GM12878 (cell line): ENCODE measurements around the gene GPRC5D. TPM values are rescaled to one million over a fixed set of nuclear protein-coding genes. Genes with fewer than 3 reads are reported as not detected.

ENCODE experiments used
- ATAC-seq: fragments of 200-7000 bp; cut with Tn5 transposase; 3 replicates; pipeline ENCODE4 v1.9.1; 2020; ENCODE audit warnings: mild to moderate bottlenecking, moderate library complexity
- BruUV-seq: library from RNA; stranded (reverse); fragments of 400-500 nt; replicated peaks from 2 replicates; lab custom pipeline; 2021; lab: Mats Ljungman, UMichigan
- CTCF ChIA-PET: fragments of 300-600 bp; sonication (Branson Sonifier 250); formaldehyde crosslinking; extraction: SDS; loops from one replicate; lab custom pipeline; 2021; ENCODE audit warnings: inconsistent platforms; lab: Yijun Ruan, JAX
- POLR2A ChIA-PET: fragments of 350-600 bp; formaldehyde crosslinking; extraction: SDS; loops from one replicate; lab custom pipeline; 2021; ENCODE audit warnings: inconsistent platforms; lab: Charles Lee
- RAD21 ChIA-PET: fragments of 300-600 bp; sonication (Branson Sonifier 250); formaldehyde crosslinking; loops from one replicate; lab custom pipeline; 2023; ENCODE audit warnings: antibody characterized with exemption; ENCODE audit not compliant: unreplicated experiment; lab: Charles Lee
- SMC1A ChIA-PET: fragments of 300-600 bp; sonication (Branson Sonifier 250); formaldehyde crosslinking; loops from one replicate; lab custom pipeline; 2023; ENCODE audit not compliant: unreplicated experiment, uncharacterized antibody; lab: Charles Lee
- DNase-seq: peaks from one replicate; pipeline ENCODE4 v3.0.0-alpha.2; 2011; ENCODE audit warnings: low read depth, low spot score
- FAIRE-seq: peaks from 3 replicates; lab custom pipeline; 2011; peaks lifted over from hg19 to GRCh38; lab: Jason Lieb, UNC
- H2AFZ ChIP-seq: 2 replicates; pipeline ENCODE4 v1.6.0; 2011; ENCODE audit warnings: low read depth, low read length, control low read depth; ENCODE audit not compliant: control insufficient read depth
- H3K27ac ChIP-seq: 2 replicates; pipeline ENCODE4 v1.5.1; 2011; ENCODE audit warnings: control low read depth; ENCODE audit not compliant: control insufficient read depth, insufficient read depth
- H3K27me3 ChIP-seq, 2 experiments: replicated peaks in 1 of 2; 2 replicates each; pipeline versions ENCODE4 v1.6.0 to v1.6.1; 2011; ENCODE audit warnings: low read length in 1 of 2; ENCODE audit not compliant: control insufficient read depth in 2 of 2, insufficient read depth in 2 of 2
- H3K36me3 ChIP-seq, 2 experiments: 2 replicates each; pipeline ENCODE4 v1.5.1; 2011; ENCODE audit warnings: low read length in 1 of 2; ENCODE audit not compliant: control insufficient read depth in 2 of 2, insufficient read depth in 2 of 2
- H3K4me1 ChIP-seq: 2 replicates; pipeline ENCODE4 v1.6.1; 2011; ENCODE audit warnings: mild to moderate bottlenecking, low read length, moderate library complexity, mixed read lengths; ENCODE audit not compliant: control insufficient read depth, insufficient read depth
- H3K4me2 ChIP-seq: 2 replicates; pipeline ENCODE4 v1.6.0; 2011; ENCODE audit warnings: control low read depth; ENCODE audit not compliant: control insufficient read depth, insufficient read depth
- H3K4me3 ChIP-seq: fragments of 200-600 bp; sonication (generic); 2 replicates; pipeline ENCODE4 v1.5.1; 2016
- H3K79me2 ChIP-seq: 2 replicates; pipeline ENCODE4 v1.6.0; 2011; ENCODE audit warnings: low read length; ENCODE audit not compliant: control insufficient read depth, insufficient read depth
- H3K9ac ChIP-seq: 2 replicates; pipeline ENCODE4 v1.8.0; 2011; ENCODE audit warnings: low read length, control low read depth, mixed read lengths; ENCODE audit not compliant: control insufficient read depth, insufficient read depth
- H3K9me3 ChIP-seq: replicated peaks from 3 replicates; pipeline ENCODE4 v1.5.1; 2011; ENCODE audit warnings: mild to moderate bottlenecking, low read length; ENCODE audit not compliant: control insufficient read depth, insufficient read depth
- H4K20me1 ChIP-seq: 2 replicates; pipeline ENCODE4 v1.6.0; 2011; ENCODE audit not compliant: control insufficient read depth, insufficient read depth
- EZH2 ChIP-seq: IDR thresholded peaks from 2 replicates; pipeline ENCODE4 v1.6.1; 2012; ENCODE audit warnings: low read depth, mild to moderate bottlenecking, control low read depth, inconsistent platforms, low read length, borderline replicate concordance; ENCODE audit not compliant: control insufficient read depth
- GABPA ChIP-seq: IDR thresholded peaks from 2 replicates; pipeline ENCODE4 v1.6.1; 2014; ENCODE audit warnings: antibody characterized with exemption, low read depth, mild to moderate bottlenecking, inconsistent platforms
- MTA2 ChIP-seq: fragments of 450-650 bp; IDR thresholded peaks from 2 replicates; pipeline ENCODE4 v1.6.1; 2016; ENCODE audit warnings: low read depth, mild to moderate bottlenecking, moderate library complexity
- NR2C2 ChIP-seq: IDR thresholded peaks from 2 replicates; pipeline ENCODE4 v1.6.1; 2011; ENCODE audit warnings: borderline replicate concordance, low read depth; ENCODE audit not compliant: control insufficient read depth, insufficient read length
- NRF1 ChIP-seq: conservative IDR thresholded peaks from 2 replicates; pipeline ENCODE4 v1.6.1; 2011; ENCODE audit warnings: mild to moderate bottlenecking, low read depth, low read length, improper control_type of control experiment
- RBBP5 ChIP-seq: fragments of 200-600 bp; sonication (generic); conservative IDR thresholded peaks from 2 replicates; pipeline ENCODE4 v1.6.1; 2016
- RCOR1 ChIP-seq: conservative IDR thresholded peaks from 2 replicates; pipeline ENCODE4 v1.6.1; 2012; ENCODE audit warnings: low read depth, low read length, improper control_type of control experiment
- ZNF622 ChIP-seq: fragments of 450-650 bp; IDR thresholded peaks from 2 replicates; pipeline ENCODE4 v1.6.1; 2017; ENCODE audit warnings: mild to moderate bottlenecking, inconsistent platforms
- WGBS: methylation state at CpG from one replicate; pipeline ENCODE4 v1.1.6; 2016; ENCODE audit warnings: low lambda C conversion rate; ENCODE audit not compliant: insufficient replicate concordance, insufficient coverage; ENCODE audit errors: missing lambda C conversion rate; 5-methylcytosine and 5-hydroxymethylcytosine counted together
- in situ Hi-C: fragments of 300-500 bp; cut with MboI; formaldehyde crosslinking; loops from 9 replicates; pipeline ENCODE4 v1.14.3; 2018; ENCODE audit warnings: mixed read lengths
- intact Hi-C: fragments of 100-400 bp; cut with micrococcal nuclease; formaldehyde crosslinking; loops from one replicate; pipeline ENCODE4 v1.14.2; 2022; ENCODE audit not compliant: unreplicated experiment
- polyA plus RNA-seq, 11 experiments: library from polyadenylated mRNA; depleted of rRNA in 4 of 11; unstranded in 6 of 11; stranded (reverse) in 5 of 11; fragments of >200 nt; fragmentation: Nextera tagmentation in 4 of 11; fragmentation: Illumina TruSeq in 1 of 11; extraction: Ambion mirVana in 4 of 11; extraction: Trizol in 1 of 11; gene quantifications; 1 replicate in 1 of 11; 2 replicates in 10 of 11; pipeline versions ENCODE4 v1.2.1 to v1.2.3, GENCODE V29; 2011 to 2016; ENCODE audit warnings: inconsistent platforms in 2 of 11, missing spikeins in 2 of 11, low read depth in 1 of 11
- total RNA-seq, 4 experiments: library from RNA; depleted of rRNA in 3 of 4; stranded (reverse); fragments of >200 nt in 3 of 4; fragmentation: Illumina TruSeq in 1 of 4; extraction: Trizol in 1 of 4; gene quantifications; 2 replicates each; pipeline versions ENCODE4 v1.2.1 to v1.2.3, GENCODE V29; 2013 to 2021
- TF ChIP-seq, protein P1 (sequence below): IDR thresholded peaks from 2 replicates; pipeline ENCODE4 v1.6.1; 2011; ENCODE audit warnings: low read depth, mild to moderate bottlenecking, low read length, moderate library complexity, borderline replicate concordance; ENCODE audit errors: extremely low read depth
- TF ChIP-seq, protein P2 (sequence below): IDR thresholded peaks from 2 replicates; pipeline ENCODE4 v1.6.1; 2012; ENCODE audit warnings: improper control_type of control experiment, low read depth, low read length; ENCODE audit not compliant: insufficient replicate concordance
- TF ChIP-seq, protein P3 (sequence below): fragments of 450-650 bp; IDR thresholded peaks from 2 replicates; pipeline ENCODE4 v1.6.1; 2017; ENCODE audit warnings: mild to moderate bottlenecking, moderate library complexity
- TF ChIP-seq, protein P4 (sequence below): fragments of 450-650 bp; IDR thresholded peaks from 2 replicates; pipeline ENCODE4 v1.6.1; 2017; ENCODE audit warnings: antibody characterized with exemption, mild to moderate bottlenecking, moderate library complexity

The GPRC5D gene
- total and polyA plus RNA-seq, 10 of the 15 experiments (the other 5 are each of a cell fraction or from before 2014, with no cell fraction given): 0.18 to 0.90 (median 0.37) TPM; not detected in 3

DNA sequence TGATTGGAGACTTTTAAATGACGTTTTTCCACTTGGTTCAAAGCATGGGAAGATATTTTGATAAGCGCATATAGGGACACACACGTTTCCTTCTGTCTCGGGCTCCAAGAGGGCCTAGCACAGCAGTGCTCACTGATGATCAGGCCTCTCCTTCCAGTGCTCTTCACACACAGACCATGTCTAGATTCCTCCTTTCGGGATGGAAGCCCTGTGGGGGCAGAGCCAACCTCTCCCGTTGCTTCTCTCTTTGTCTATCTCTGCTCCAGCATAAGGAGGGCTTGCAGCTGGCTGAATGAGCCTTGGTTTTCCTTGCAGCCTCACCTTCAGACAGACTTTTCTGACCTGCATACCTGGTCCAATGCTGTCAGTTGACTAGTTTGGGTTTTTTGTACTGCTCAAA, 22.3 kb downstream of the GPRC5D start:
- FAIRE-seq: no peak
- SMC1A ChIA-PET: no interaction called here

More for the DNA sequence above, 22.3 kb downstream of the GPRC5D start:
- Histone ChIP-seq H2AFZ (no peak overlapping the region), H3K9ac (no peak overlapping the region), H3K27me3 (peaks cover 0 to 1% of the 10 kb centered on the region in 2 experiments; a peak in 2 of 4 replicates), H4K20me1 (no peaks in the 10 kb centered on the region), H3K9me3 (no peaks in the 10 kb centered on the region), H3K79me2 (no peaks in the 10 kb centered on the region), H3K4me3 (no peak overlapping the region), H3K4me2 (no peak overlapping the region), H3K27ac (no peak overlapping the region), H3K36me3 (no peaks in the 10 kb centered on the region), H3K4me1 (no peaks in the 10 kb centered on the region)
- ChIA-PET CTCF (no interaction called here), RAD21 (no interaction called here), POLR2A (no interaction called here)
- no peak for ATAC-seq
- TF ChIP-seq RBBP5 (no peak), NRF1 (no peak), ZNF622 (no peak), MTA2 (no peak), GABPA (no peak), RCOR1 (no peak), NR2C2 (no peak), EZH2 (no peak)
- TF ChIP-seq, protein P1, sequence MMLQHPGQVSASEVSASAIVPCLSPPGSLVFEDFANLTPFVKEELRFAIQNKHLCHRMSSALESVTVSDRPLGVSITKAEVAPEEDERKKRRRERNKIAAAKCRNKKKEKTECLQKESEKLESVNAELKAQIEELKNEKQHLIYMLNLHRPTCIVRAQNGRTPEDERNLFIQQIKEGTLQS: no peak
- TF ChIP-seq, protein P2, sequence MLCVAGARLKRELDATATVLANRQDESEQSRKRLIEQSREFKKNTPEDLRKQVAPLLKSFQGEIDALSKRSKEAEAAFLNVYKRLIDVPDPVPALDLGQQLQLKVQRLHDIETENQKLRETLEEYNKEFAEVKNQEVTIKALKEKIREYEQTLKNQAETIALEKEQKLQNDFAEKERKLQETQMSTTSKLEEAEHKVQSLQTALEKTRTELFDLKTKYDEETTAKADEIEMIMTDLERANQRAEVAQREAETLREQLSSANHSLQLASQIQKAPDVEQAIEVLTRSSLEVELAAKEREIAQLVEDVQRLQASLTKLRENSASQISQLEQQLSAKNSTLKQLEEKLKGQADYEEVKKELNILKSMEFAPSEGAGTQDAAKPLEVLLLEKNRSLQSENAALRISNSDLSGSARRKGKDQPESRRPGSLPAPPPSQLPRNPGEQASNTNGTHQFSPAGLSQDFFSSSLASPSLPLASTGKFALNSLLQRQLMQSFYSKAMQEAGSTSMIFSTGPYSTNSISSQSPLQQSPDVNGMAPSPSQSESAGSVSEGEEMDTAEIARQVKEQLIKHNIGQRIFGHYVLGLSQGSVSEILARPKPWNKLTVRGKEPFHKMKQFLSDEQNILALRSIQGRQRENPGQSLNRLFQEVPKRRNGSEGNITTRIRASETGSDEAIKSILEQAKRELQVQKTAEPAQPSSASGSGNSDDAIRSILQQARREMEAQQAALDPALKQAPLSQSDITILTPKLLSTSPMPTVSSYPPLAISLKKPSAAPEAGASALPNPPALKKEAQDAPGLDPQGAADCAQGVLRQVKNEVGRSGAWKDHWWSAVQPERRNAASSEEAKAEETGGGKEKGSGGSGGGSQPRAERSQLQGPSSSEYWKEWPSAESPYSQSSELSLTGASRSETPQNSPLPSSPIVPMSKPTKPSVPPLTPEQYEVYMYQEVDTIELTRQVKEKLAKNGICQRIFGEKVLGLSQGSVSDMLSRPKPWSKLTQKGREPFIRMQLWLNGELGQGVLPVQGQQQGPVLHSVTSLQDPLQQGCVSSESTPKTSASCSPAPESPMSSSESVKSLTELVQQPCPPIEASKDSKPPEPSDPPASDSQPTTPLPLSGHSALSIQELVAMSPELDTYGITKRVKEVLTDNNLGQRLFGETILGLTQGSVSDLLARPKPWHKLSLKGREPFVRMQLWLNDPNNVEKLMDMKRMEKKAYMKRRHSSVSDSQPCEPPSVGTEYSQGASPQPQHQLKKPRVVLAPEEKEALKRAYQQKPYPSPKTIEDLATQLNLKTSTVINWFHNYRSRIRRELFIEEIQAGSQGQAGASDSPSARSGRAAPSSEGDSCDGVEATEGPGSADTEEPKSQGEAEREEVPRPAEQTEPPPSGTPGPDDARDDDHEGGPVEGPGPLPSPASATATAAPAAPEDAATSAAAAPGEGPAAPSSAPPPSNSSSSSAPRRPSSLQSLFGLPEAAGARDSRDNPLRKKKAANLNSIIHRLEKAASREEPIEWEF: no peak
- TF ChIP-seq, protein P3, sequence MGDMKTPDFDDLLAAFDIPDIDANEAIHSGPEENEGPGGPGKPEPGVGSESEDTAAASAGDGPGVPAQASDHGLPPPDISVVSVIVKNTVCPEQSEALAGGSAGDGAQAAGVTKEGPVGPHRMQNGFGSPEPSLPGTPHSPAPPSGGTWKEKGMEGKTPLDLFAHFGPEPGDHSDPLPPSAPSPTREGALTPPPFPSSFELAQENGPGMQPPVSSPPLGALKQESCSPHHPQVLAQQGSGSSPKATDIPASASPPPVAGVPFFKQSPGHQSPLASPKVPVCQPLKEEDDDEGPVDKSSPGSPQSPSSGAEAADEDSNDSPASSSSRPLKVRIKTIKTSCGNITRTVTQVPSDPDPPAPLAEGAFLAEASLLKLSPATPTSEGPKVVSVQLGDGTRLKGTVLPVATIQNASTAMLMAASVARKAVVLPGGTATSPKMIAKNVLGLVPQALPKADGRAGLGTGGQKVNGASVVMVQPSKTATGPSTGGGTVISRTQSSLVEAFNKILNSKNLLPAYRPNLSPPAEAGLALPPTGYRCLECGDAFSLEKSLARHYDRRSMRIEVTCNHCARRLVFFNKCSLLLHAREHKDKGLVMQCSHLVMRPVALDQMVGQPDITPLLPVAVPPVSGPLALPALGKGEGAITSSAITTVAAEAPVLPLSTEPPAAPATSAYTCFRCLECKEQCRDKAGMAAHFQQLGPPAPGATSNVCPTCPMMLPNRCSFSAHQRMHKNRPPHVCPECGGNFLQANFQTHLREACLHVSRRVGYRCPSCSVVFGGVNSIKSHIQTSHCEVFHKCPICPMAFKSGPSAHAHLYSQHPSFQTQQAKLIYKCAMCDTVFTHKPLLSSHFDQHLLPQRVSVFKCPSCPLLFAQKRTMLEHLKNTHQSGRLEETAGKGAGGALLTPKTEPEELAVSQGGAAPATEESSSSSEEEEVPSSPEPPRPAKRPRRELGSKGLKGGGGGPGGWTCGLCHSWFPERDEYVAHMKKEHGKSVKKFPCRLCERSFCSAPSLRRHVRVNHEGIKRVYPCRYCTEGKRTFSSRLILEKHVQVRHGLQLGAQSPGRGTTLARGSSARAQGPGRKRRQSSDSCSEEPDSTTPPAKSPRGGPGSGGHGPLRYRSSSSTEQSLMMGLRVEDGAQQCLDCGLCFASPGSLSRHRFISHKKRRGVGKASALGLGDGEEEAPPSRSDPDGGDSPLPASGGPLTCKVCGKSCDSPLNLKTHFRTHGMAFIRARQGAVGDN: no peak
- TF ChIP-seq, protein P4, sequence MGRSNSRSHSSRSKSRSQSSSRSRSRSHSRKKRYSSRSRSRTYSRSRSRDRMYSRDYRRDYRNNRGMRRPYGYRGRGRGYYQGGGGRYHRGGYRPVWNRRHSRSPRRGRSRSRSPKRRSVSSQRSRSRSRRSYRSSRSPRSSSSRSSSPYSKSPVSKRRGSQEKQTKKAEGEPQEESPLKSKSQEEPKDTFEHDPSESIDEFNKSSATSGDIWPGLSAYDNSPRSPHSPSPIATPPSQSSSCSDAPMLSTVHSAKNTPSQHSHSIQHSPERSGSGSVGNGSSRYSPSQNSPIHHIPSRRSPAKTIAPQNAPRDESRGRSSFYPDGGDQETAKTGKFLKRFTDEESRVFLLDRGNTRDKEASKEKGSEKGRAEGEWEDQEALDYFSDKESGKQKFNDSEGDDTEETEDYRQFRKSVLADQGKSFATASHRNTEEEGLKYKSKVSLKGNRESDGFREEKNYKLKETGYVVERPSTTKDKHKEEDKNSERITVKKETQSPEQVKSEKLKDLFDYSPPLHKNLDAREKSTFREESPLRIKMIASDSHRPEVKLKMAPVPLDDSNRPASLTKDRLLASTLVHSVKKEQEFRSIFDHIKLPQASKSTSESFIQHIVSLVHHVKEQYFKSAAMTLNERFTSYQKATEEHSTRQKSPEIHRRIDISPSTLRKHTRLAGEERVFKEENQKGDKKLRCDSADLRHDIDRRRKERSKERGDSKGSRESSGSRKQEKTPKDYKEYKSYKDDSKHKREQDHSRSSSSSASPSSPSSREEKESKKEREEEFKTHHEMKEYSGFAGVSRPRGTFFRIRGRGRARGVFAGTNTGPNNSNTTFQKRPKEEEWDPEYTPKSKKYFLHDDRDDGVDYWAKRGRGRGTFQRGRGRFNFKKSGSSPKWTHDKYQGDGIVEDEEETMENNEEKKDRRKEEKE: no peak
- BruUV-seq: no TSS peak
- in situ Hi-C loops (no loop called here), intact Hi-C loops (no loop called here)
- 50% methylated on average over 6 of the region's 6 CpGs for WGBS
- DNase-seq: no peak
